C4-2B (cell line): ENCODE results near the gene ZNF22.
A peak's percentile ranks its signal among the peaks of the same experiment; 100 is the strongest.

Source experiments
- H3K27ac ChIP-seq: fragments of 450-650 bp; 2 replicates; pipeline ENCODE4 v1.5.1; 2017
- ZFX ChIP-seq: fragments of 450-650 bp; IDR thresholded peaks from 2 replicates; pipeline ENCODE4 v1.6.1; 2017
- TF ChIP-seq, protein P1 (sequence below): fragments of 450-650 bp; conservative IDR thresholded peaks from 2 replicates; pipeline ENCODE4 v1.5.1; 2017; ENCODE audit warnings: mild to moderate bottlenecking

The ZNF22 gene

DNA sequence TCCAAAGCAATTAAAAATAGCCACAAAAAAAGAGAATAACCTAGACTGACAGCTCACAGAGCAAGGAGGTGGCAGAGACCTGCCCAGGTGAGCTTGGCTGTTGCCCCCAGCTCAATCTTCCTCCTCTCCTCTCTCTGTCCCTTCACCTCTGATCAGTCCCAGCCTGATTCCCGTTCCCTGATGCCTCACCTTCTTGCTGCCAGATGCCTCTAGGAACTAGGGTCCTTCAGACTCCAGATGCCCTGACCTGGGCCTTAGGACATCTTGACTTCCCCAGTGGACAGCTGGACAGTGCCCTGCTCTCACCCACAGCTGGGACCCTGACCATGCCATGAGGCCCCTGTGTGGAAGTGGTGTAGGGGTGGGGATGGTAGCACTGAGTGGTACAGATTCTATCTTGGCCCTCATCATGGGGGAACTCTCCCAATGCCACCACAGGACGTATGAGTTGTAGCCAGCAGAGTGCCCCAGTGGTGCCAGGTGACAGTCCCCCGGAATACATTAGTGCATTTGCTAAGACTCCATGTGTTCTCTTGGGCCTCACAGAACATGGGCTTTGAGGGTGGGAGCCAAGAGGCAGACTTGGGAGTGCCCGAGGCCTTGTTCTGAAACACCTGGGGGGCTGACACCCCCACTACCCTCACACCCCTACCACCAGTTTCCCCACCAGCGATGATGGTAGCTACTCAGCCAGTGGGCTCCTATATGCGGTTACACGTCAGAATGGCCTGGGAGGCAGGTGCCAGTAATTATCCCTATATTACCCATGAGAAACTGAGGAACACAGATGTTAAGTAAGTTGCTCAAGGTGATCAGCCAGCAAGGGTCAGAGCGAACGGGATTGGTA, 24.1 kb upstream of the ZNF22 start:
- H3K27ac ChIP-seq, result no peak overlapping the region
- TF ChIP-seq, protein P1, sequence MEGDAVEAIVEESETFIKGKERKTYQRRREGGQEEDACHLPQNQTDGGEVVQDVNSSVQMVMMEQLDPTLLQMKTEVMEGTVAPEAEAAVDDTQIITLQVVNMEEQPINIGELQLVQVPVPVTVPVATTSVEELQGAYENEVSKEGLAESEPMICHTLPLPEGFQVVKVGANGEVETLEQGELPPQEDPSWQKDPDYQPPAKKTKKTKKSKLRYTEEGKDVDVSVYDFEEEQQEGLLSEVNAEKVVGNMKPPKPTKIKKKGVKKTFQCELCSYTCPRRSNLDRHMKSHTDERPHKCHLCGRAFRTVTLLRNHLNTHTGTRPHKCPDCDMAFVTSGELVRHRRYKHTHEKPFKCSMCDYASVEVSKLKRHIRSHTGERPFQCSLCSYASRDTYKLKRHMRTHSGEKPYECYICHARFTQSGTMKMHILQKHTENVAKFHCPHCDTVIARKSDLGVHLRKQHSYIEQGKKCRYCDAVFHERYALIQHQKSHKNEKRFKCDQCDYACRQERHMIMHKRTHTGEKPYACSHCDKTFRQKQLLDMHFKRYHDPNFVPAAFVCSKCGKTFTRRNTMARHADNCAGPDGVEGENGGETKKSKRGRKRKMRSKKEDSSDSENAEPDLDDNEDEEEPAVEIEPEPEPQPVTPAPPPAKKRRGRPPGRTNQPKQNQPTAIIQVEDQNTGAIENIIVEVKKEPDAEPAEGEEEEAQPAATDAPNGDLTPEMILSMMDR, result no peak
- no peak for TF ChIP-seq ZFX

DNA sequence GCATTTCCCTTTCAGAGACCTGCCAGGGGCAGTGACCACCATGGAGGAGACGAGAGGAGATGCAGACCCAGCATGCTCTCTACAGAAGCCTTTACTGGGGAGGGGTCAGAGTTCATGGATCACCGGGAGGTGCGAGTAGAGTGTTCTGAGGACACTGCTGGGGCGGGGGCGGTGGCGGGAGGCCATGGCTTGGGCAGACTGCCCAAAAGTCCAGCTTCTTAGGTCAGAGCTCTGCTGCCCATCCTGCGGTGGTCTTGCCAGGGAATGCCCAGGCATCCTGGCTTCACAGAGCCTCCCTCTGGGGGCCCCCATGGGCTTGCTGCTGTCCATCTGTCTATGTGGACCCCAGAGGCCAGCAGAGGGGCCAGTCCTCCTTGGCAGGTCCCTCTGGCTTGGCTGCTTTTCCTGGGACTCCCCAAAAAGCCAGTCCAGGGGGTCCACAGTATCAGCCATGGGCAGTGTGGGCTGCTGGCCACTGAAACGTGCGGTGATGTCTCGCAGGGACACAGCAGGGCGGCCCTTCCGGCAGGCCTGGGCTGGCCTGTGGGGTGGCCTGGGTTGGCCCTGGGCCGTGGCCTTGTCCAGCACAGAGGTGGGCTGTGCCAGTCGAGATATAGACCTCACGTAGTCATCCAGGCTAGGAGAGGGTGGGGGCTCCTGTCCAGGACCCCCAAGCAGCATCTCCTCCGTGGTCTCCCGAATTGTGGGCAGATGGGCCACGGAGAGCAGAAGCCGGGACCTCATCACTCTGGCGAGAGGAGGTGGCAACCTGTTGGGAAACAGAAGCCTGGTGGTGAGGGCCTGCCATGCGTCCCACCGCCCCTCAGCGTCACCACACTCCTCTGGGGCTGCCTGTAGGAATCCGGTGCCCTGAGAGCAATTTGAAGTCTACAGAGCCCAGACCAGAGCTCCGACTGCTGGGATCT, 23.2 kb upstream of the ZNF22 start:
- H3K27ac ChIP-seq, result peak overlapping the region; percentile 66
- TF ChIP-seq ZFX, result no peak

DNA sequence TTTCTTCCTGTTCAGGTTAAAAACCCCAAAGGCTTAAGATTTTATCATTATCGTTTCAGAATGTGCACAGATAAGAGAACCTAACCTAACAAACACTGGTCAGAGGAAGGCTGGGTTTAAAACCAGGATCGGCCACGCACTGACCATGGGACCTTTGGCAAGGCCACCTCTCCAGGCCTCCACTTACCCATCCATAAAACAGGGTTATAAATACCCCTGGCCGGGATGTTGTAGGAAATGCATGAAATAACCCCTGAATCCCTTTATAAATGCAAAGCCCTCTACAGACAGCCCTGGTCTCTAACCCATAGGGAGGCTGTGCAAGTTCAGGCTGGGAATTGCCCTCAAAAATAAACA, 22.5 kb upstream of the ZNF22 start:
- TF ChIP-seq ZFX, result no peak
- TF ChIP-seq, protein P1, result no peak
- H3K27ac ChIP-seq, result peak overlapping the region; percentile 66

DNA sequence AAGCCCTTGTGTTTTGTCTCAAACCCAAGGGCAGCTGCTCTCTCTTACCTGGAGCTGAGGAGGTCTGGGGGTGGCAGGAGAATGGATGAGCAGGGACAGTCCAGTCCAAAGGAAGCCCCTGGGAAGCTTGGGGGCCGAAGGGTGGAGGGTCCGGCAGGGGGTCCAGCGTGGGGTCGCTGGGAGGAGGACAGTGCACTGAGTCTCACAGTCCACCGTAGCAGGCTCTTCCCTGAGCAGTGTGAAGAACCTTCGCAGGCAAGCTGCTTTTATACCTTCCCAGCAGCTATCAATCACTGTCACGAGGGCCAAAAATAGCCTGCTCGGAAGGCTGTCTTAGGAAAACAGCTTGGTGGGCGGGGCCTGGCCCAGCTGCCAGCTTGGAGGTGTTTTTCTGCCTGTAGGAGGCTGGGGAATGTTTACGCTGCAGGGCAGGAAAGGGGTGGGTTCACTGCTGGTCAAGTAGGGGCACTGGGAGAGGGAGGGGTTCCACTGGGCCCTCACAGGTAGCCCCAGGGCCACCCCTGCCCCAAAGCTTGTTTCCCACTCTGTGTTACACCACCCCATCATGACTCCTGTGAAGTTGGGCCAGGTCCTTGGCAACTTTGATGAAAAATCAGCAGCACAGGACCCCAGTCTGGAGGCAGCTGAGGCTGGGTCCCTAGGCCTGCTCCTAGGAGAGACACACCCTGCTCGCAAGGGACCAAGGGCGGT, 22.0 kb upstream of the ZNF22 start, which contains the start of gene DEPP1:
Gene DEPP1, minus strand, starts transcription at position 240 of the 711 bp plus-strand sequence. CDS start 779 bp downstream, outside the sequence.
- H3K27ac ChIP-seq, result peak within 1 kb of the TSS; percentile 66
- TF ChIP-seq ZFX, result no peak
- TF ChIP-seq, protein P1, result no peak

DNA sequence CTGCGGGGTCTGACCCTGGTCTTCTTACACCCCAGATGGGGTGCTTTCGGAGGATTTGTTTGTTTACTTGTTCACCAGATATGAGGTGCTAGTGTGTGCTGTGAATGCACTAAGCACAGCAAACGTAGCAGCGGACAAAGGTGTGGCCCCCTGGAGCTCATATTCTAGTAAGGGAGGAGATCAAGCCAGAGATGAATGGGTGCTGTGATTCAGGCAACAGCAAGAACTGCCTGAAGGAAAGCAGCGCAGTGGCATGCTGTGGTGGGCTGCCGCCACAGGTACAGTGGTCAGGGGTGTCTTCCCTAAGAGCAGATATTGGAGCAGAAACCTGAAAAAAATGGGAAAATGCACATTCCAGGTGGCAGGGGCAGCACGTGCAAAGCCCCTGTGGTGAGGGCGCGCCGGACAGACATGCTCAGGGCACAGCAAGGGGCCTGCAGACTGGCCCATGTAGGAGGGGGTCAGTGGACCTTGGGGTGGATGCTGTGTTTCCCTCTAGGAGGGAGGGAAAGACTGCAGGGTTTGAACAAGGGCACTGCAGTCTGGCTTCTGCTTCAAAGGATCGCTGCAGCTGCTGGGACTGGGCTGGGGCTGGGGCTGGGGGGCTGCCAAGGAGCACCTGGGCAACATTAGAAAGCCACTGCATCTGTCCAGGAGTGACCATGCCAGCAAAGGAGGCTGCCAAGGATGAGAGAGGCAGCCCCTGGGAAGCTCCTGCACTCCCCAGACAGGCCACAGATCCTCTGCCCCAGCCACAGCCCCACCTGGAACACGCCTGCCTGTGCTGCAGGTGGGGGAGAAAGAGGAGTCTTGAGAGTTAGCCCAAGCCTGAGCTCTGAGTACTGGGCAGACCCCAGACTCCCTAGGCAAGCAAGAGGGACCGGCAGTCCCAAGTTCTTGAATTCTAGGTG, 21.2 kb upstream of the ZNF22 start:
- TF ChIP-seq, protein P1, result no peak
- TF ChIP-seq ZFX, result no peak

DNA sequence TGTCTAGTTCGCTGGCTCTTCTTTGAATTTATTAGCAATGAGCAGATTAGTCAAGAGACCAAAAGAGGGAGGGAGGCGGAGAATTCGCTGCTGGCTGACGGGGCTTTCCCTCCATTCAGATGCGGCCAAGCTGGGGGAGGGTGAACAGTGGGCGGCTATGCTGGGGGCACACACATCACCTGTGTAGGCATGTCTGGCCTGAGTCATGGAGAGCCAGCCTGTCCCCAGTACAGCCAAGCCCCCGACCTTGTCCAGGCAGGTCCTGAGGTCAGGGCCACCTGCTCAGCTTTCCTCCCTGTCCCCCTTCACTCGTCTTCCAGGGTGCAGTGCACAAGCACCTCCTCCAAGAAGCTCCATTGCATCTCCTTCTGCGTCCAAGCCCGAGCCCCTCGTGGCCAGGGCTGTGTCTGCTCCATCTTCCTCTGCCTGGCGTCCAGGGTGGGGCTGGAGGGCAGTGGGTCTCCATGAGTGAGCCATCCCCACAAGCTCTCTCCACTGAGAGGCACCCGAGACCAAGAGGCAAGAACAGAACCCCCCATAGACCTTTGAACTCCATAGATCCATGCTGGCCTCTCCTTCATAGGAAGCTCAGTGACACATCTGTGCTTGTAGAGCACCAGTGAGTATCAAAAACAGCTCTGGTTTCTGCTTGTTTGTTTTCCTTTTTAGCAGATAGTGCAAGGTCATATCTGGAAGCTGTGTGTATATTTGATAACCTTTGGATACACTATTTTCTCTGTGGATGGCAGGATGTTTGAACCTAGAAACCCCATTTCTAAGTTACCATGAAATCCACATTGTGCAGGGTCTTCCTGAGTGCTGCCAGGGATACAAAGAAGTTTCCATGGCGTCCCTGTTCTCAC, 20.2 kb upstream of the ZNF22 start:
- H3K27ac ChIP-seq, result no peak overlapping the region
- TF ChIP-seq ZFX, result no peak
- TF ChIP-seq, protein P1, result no peak

More for the DNA sequence above, 21.2 kb upstream of the ZNF22 start:
- peak overlapping the region; percentile 66 for H3K27ac ChIP-seq
